Measurements from ENCODE around the gene TMED5.

TMED5 gene

GRCh38 chr1:93124556-93125355 lies 55.5 kb downstream of the TMED5 start:
- TF ChIP-seq CTCF (IDR thresholded peaks at IDR 0.05; ENCODE audit: unreplicated experiment in 3 of 3), result no peak
- Mint-ChIP-seq H3K4me3 (no peak overlapping the region), H3K27me3 (ENCODE audit: low read depth) (no peaks in the 10 kb centered on the region), H3K4me1 (no peaks in the 10 kb centered on the region), H3K9me3 (no peaks in the 10 kb centered on the region), H3K36me3 (ENCODE audit: low read depth) (peaks cover 47% of the 10 kb centered on the region), H3K27ac (no peak overlapping the region)

- peaks cover 52% of the 10 kb centered on the region for H3K36me3 Mint-ChIP-seq (ENCODE audit: low read depth)
- no peak overlapping the region for H3K27ac Mint-ChIP-seq
- H3K9me3 Mint-ChIP-seq, result no peaks in the 10 kb centered on the region
Measured at GRCh38 chr1:93123201-93123783, 56.9 kb downstream of the TMED5 start.

DNA sequence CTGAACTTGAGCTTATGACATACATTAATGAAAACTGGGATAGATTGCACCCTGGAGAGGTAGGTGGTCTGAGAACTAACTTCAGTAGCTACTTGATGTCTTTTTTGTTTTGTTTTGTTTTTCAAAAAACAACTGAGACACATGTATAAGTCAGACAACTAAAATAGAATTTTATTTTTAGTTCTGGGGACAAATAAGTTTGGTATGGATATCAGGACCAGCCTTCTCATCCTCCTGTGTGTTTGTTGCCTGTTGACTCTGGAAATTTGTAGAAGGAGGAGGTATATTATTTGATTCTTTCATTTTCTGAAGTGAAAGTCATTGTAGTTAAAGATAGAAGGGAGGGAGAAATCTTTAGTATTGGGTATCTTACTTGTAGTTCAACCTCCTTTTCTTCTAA lies 59.6 kb downstream of the TMED5 start:
- H3K4me1 Mint-ChIP-seq, result no peaks in the 10 kb centered on the region
- no peak overlapping the region for H3K27ac Mint-ChIP-seq
- no peak for TF ChIP-seq CTCF (IDR thresholded peaks at IDR 0.05; ENCODE audit: unreplicated experiment in 3 of 3)
- H3K9me3 Mint-ChIP-seq, result no peaks in the 10 kb centered on the region
- H3K36me3 Mint-ChIP-seq (ENCODE audit: low read depth), result peaks cover 66% of the 10 kb centered on the region
- no peak overlapping the region for H3K4me3 Mint-ChIP-seq
- no peaks in the 10 kb centered on the region for H3K27me3 Mint-ChIP-seq (ENCODE audit: low read depth)

More at GRCh38 chr1:93123201-93123783, 56.9 kb downstream of the TMED5 start:
- H3K4me3 Mint-ChIP-seq, result no peak overlapping the region
- TF ChIP-seq CTCF (IDR thresholded peaks at IDR 0.05; ENCODE audit: unreplicated experiment in 3 of 3), result no peak
- H3K27me3 Mint-ChIP-seq (ENCODE audit: low read depth), result no peaks in the 10 kb centered on the region
- H3K4me1 Mint-ChIP-seq, result no peaks in the 10 kb centered on the region

GRCh38 chr1:93114391-93114790 lies 65.8 kb downstream of the TMED5 start:
- H3K4me3 Mint-ChIP-seq, result no peak overlapping the region
- no peak for TF ChIP-seq CTCF (IDR thresholded peaks at IDR 0.05; ENCODE audit: unreplicated experiment in 3 of 3)
- no peaks in the 10 kb centered on the region for H3K4me1 Mint-ChIP-seq
- H3K27me3 Mint-ChIP-seq (ENCODE audit: low read depth), result no peaks in the 10 kb centered on the region
- H3K36me3 Mint-ChIP-seq (ENCODE audit: low read depth), result peaks cover 62% of the 10 kb centered on the region
- H3K27ac Mint-ChIP-seq, result no peak overlapping the region
- no peaks in the 10 kb centered on the region for H3K9me3 Mint-ChIP-seq

DNA sequence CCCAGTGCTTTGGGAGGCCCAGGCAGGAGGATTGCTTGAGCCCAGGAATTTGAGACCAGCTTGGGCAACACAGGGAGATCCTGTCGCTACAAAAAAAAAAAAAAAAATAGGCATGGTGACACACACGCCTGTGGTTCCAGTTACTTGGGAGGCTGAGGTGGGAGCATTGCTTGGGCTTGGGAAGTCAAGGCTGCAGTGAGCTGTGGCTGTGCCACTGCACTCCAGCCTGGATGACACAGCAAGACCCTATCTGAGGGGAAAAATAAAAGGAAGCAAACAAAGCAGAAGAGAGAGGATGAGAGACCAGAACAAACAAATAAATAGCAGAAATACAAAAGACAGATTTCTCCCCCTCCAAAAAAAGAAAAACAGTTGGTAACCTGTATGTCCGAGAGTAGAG lies 67.1 kb downstream of the TMED5 start:
- Mint-ChIP-seq H3K4me3 (no peak overlapping the region), H3K27me3 (ENCODE audit: low read depth) (no peaks in the 10 kb centered on the region), H3K9me3 (peaks cover 7% of the 10 kb centered on the region), H3K36me3 (ENCODE audit: low read depth) (peaks cover 61% of the 10 kb centered on the region), H3K27ac (no peak overlapping the region), H3K4me1 (no peaks in the 10 kb centered on the region)
- TF ChIP-seq CTCF (IDR thresholded peaks at IDR 0.05; ENCODE audit: unreplicated experiment in 3 of 3), result no peak

DNA sequence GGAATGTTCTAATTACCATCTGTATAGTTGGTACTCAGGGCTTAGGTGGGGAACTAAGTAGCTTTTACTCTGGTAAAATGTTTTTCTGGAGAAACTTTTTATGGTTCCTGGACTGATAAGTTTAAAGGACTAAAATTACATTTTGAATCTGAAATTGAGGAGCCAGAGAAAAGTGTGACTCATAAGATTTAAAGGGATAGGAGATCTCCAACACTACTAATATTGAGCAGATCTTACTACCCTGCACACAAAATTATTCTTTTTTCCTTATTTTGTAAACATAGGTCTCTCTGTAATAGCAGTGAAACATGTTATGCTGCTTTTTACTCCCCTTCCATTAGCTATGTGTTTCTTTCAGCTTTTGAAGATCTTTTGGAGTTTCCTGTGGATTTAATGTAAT lies 68.7 kb downstream of the TMED5 start:
- H3K36me3 Mint-ChIP-seq (ENCODE audit: low read depth), result peaks cover 61% of the 10 kb centered on the region
- H3K4me3 Mint-ChIP-seq, result no peak overlapping the region
- no peaks in the 10 kb centered on the region for H3K4me1 Mint-ChIP-seq
- peaks cover 19% of the 10 kb centered on the region for H3K9me3 Mint-ChIP-seq
- peak overlapping the region in 1 of 3 experiments; percentile 40 for H3K27ac Mint-ChIP-seq
- no peak for TF ChIP-seq CTCF (IDR thresholded peaks at IDR 0.05; ENCODE audit: unreplicated experiment in 3 of 3)
- H3K27me3 Mint-ChIP-seq (ENCODE audit: low read depth), result no peaks in the 10 kb centered on the region
